BLaER1 treated with 17β-estradiol and CSF1 and Interleukin-3, amounts not matched to agents 10 nM and 100 nM (cell line): ENCODE data around the gene GFI1.
"Not testable (repeated sequence)": the region's sequence is repeated elsewhere in the genome, so short reads cannot be mapped to it uniquely, and the experiment has no call there.

Source experiments
- H3K27ac ChIP-seq, 11 experiments: shearing (Covaris generic); formaldehyde crosslinking; 2 replicates each; pipeline ENCODE4 v1.8.1; 2022
- H3K27me3 ChIP-seq, 11 experiments: shearing (Covaris generic); formaldehyde crosslinking; 2 replicates each; pipeline ENCODE4 v1.8.1; 2022
- H3K36me3 ChIP-seq, 11 experiments: shearing (Covaris generic); formaldehyde crosslinking; 2 replicates each; pipeline ENCODE4 v1.8.1; 2022
- H3K4me1 ChIP-seq, 10 experiments: shearing (Covaris generic); formaldehyde crosslinking; 2 replicates each; pipeline ENCODE4 v1.8.1; 2022
- H3K4me2 ChIP-seq, 11 experiments: shearing (Covaris generic); formaldehyde crosslinking; 2 replicates each; pipeline ENCODE4 v1.8.1; 2022
- H3K4me3 ChIP-seq, 10 experiments: shearing (Covaris generic); formaldehyde crosslinking; 2 replicates each; pipeline ENCODE4 v1.8.1; 2022
- H3K9ac ChIP-seq, 11 experiments: shearing (Covaris generic); formaldehyde crosslinking; 2 replicates each; pipeline ENCODE4 v1.8.1; 2022
- H3K9me3 ChIP-seq, 11 experiments: shearing (Covaris generic); formaldehyde crosslinking; replicated peaks in 1 of 11; 2 replicates each; pipeline ENCODE4 v1.8.1; 2022
- H4K20me1 ChIP-seq, 11 experiments: shearing (Covaris generic); formaldehyde crosslinking; 2 replicates each; pipeline ENCODE4 v1.8.1; 2022
- Cebpa-rat ChIP-seq, 11 experiments: shearing (Covaris generic); IDR thresholded peaks; 2 replicates each; pipeline ENCODE4 v1.8.1; 2022

GFI1 gene

GRCh38 chr1:92446546-92446945 is 40.2 kb downstream of the GFI1 start:
- H3K4me1 ChIP-seq = peaks cover 0 to 7% (median 0%) of the 10 kb centered on the region in 10 experiments; a peak in 1 of 20 replicates
- H3K27ac ChIP-seq = no peak overlapping the region
- no peak overlapping the region for H3K4me3 ChIP-seq
- H3K36me3 ChIP-seq = no peaks in the 10 kb centered on the region
- TF ChIP-seq Cebpa-rat (IDR thresholded peaks at IDR 0.05) = no peak
- no peak overlapping the region for H3K4me2 ChIP-seq
- no peak overlapping the region for H3K9ac ChIP-seq
- no peaks in the 10 kb centered on the region for H4K20me1 ChIP-seq
- no peaks in the 10 kb centered on the region for H3K27me3 ChIP-seq
- H3K9me3 ChIP-seq = peaks cover 0 to under 1% (median 0%) of the 10 kb centered on the region in 11 experiments; a peak in 3 of 22 replicates

DNA sequence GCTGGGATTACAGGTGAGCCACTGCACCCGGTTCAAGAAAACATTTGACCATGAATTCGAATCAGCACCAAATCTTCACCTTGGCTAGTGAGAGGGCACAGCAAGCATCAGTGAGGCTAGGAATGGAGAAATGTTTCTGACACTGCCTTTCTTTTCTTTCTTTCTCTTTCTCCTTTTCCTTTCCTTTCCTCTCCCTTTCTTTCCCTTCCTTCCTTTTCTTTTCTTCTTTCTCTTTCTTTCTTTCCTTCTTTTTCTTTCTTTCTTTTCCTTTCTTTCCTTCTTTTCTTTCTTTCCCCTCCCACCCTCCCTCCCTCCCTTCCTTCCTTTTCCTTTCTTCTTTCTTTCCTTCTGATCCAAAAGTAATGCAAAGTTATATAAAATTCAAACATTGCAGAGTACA is 40.9 kb downstream of the GFI1 start:
- Histone ChIP-seq H4K20me1 (no peaks in the 10 kb centered on the region), H3K4me2 (no peak overlapping the region), H3K9ac (no peak overlapping the region), H3K36me3 (no peaks in the 10 kb centered on the region), H3K9me3 (no peaks in the 10 kb centered on the region), H3K27me3 (no peaks in the 10 kb centered on the region), H3K4me1 (peaks cover 0 to 7% (median 0%) of the 10 kb centered on the region in 10 experiments; a peak in 1 of 20 replicates), H3K27ac (no peak overlapping the region), H3K4me3 (no peak overlapping the region)
- TF ChIP-seq Cebpa-rat (IDR thresholded peaks at IDR 0.05) = no peak

- Histone ChIP-seq H3K4me2 (no peak overlapping the region), H3K27me3 (no peaks in the 10 kb centered on the region), H3K36me3 (no peaks in the 10 kb centered on the region), H3K9me3 (no peaks in the 10 kb centered on the region), H3K9ac (no peak overlapping the region), H3K4me3 (no peak overlapping the region), H4K20me1 (no peaks in the 10 kb centered on the region), H3K4me1 (peaks cover 0 to 7% (median 0%) of the 10 kb centered on the region in 10 experiments; a peak in 1 of 20 replicates), H3K27ac (no peak overlapping the region)
- TF ChIP-seq Cebpa-rat (IDR thresholded peaks at IDR 0.05) = no peak
These were observed 42.4 kb downstream of the GFI1 start for GRCh38 chr1:92444351-92444750.

- Histone ChIP-seq H3K9ac (no peak overlapping the region), H3K27me3 (no peaks in the 10 kb centered on the region), H4K20me1 (no peaks in the 10 kb centered on the region), H3K36me3 (no peaks in the 10 kb centered on the region), H3K4me3 (no peak overlapping the region), H3K4me1 (peaks cover 0 to 7% (median 0%) of the 10 kb centered on the region in 10 experiments; a peak in 1 of 20 replicates), H3K4me2 (no peak overlapping the region), H3K9me3 (no peaks in the 10 kb centered on the region), H3K27ac (no peak overlapping the region)
- TF ChIP-seq Cebpa-rat (IDR thresholded peaks at IDR 0.05) = no peak
These were observed 42.8 kb downstream of the GFI1 start for GRCh38 chr1:92443893-92444292.

GRCh38 chr1:92442351-92442750 is 44.4 kb downstream of the GFI1 start:
- no peak overlapping the region for H3K9ac ChIP-seq
- no peak overlapping the region for H3K27ac ChIP-seq
- no peaks in the 10 kb centered on the region for H3K36me3 ChIP-seq
- no peaks in the 10 kb centered on the region for H3K27me3 ChIP-seq
- peaks cover 0 to 5% (median 0%) of the 10 kb centered on the region in 10 experiments; a peak in 1 of 20 replicates for H3K4me1 ChIP-seq
- H3K4me2 ChIP-seq = no peak overlapping the region
- H3K9me3 ChIP-seq = 0 out of 22 replicates have a peak, but pooled peaks cover 0 to under 1% (median 0%) of the 10 kb centered on the region in 11 experiments
- no peak for TF ChIP-seq Cebpa-rat (IDR thresholded peaks at IDR 0.05)
- H4K20me1 ChIP-seq = no peaks in the 10 kb centered on the region
- H3K4me3 ChIP-seq = no peak overlapping the region

- H3K4me2 ChIP-seq = no peak overlapping the region
These were observed 44.9 kb downstream of the GFI1 start for GRCh38 chr1:92441697-92442342.

GRCh38 chr1:92441316-92441696 is 45.4 kb downstream of the GFI1 start:
- Histone ChIP-seq H3K4me3 (no peak overlapping the region), H3K27me3 (no peaks in the 10 kb centered on the region), H3K4me2 (no peak overlapping the region), H3K4me1 (no peaks in the 10 kb centered on the region), H4K20me1 (no peaks in the 10 kb centered on the region), H3K9ac (no peak overlapping the region), H3K9me3 (peaks cover 6 to 11% (median 7%) of the 10 kb centered on the region in 11 experiments; a peak in 18 of 22 replicates), H3K27ac (no peak overlapping the region), H3K36me3 (no peaks in the 10 kb centered on the region)
- no peak for TF ChIP-seq Cebpa-rat (IDR thresholded peaks at IDR 0.05)

More at GRCh38 chr1:92441697-92442342, 44.9 kb downstream of the GFI1 start:
- Histone ChIP-seq H3K27me3 (no peaks in the 10 kb centered on the region), H3K9ac (no peak overlapping the region), H4K20me1 (no peaks in the 10 kb centered on the region), H3K36me3 (no peaks in the 10 kb centered on the region), H3K27ac (no peak overlapping the region), H3K4me3 (no peak overlapping the region), H3K4me1 (no peaks in the 10 kb centered on the region; a peak in 1 of 20 replicates), H3K9me3 (peaks cover under 1 to 6% (median 2%) of the 10 kb centered on the region in 11 experiments; a peak in 14 of 22 replicates)
- no peak for TF ChIP-seq Cebpa-rat (IDR thresholded peaks at IDR 0.05)

DNA sequence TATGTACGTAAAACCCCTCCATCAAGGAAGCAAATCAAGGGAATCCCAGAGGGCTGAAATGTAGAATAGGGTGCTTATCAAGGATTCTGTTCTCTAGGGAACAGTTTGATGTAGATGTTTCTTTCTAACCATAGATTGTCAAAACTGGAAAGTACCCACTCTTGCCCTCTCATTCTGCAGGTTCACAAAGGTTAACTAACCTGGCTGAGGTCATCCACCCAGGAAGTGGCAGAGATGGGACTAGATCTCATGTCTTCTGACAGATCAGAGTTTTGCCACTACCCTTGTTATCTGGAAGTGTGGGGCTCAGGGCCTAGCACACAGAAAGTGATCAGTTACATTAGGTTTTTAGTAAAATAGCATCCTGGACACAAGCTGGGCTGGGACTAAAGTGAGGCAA is 47.4 kb downstream of the GFI1 start:
- H4K20me1 ChIP-seq = no peaks in the 10 kb centered on the region
- no peaks in the 10 kb centered on the region for H3K36me3 ChIP-seq
- no peak overlapping the region for H3K27ac ChIP-seq
- no peak overlapping the region for H3K4me2 ChIP-seq
- no peak overlapping the region for H3K4me3 ChIP-seq
- H3K4me1 ChIP-seq = no peaks in the 10 kb centered on the region
- no peak overlapping the region for H3K9ac ChIP-seq
- TF ChIP-seq Cebpa-rat (IDR thresholded peaks at IDR 0.05) = no peak
- no peaks in the 10 kb centered on the region for H3K27me3 ChIP-seq
- peaks cover 11 to 17% (median 12%) of the 10 kb centered on the region in 11 experiments; a peak in 18 of 22 replicates for H3K9me3 ChIP-seq

DNA sequence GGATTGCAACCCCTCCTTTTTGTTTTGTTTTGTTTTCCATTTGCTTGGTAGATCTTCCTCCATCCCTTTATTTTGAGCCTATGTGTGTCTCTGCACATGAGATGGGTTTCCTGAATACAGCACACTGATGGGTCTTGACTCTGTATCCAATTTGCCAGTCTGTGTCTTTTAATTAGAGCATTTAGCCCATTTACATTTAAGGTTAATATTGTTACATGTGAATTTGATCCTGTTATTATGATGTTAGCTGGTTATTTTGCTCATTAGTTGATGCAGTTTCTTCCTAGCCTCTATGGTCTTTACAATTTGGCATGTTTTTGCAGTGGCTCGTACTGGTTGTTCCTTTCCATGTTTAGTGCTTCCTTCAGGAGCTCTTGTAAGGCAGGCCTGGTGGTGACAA is 52.2 kb downstream of the GFI1 start:
- H4K20me1 ChIP-seq, H3K9ac ChIP-seq, H3K4me1 ChIP-seq, H3K27me3 ChIP-seq, H3K27ac ChIP-seq, H3K36me3 ChIP-seq, H3K4me3 ChIP-seq, H3K4me2 ChIP-seq: not testable (repeated sequence)
- H3K9me3 ChIP-seq = peaks cover 11 to 17% (median 13%) of the 10 kb centered on the region in 11 experiments; a peak in 18 of 22 replicates

DNA sequence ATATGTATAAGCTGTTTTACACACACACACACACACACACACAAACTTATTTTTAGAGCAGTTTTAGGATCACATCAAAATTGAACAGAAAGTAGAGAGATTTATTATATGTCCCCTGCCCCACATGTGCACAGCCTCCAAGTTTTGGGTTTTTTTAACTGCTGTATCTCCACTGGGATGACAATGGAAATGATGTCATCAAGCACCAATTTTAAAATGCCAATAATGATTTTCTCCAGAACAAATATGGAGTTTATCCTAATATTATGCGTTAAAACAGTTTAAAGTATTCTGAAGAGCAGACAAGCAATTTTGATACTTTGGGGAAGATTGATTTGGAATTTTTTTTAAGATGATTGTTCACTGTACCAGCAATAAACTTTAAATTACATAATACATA is 56.7 kb downstream of the GFI1 start:
- Histone ChIP-seq H3K27ac (no peak overlapping the region), H3K4me1 (no peaks in the 10 kb centered on the region), H3K27me3 (no peaks in the 10 kb centered on the region), H3K4me2 (no peak overlapping the region), H3K36me3 (no peaks in the 10 kb centered on the region), H3K9ac (no peak overlapping the region), H3K4me3 (no peak overlapping the region), H3K9me3 (peaks cover 0 to 6% (median 0%) of the 10 kb centered on the region in 11 experiments; a peak in 2 of 22 replicates), H4K20me1 (no peaks in the 10 kb centered on the region)
- TF ChIP-seq Cebpa-rat (IDR thresholded peaks at IDR 0.05) = no peak
